Neural progenitor cell (in vitro differentiated cells): Measurements from ENCODE around the gene MIER2. TPM values are rescaled to one million over a fixed set of nuclear protein-coding genes. Genes with fewer than 3 reads are reported as not detected.

Experiments
- DNase-seq: peaks from one replicate; pipeline ENCODE4 v3.0.0-alpha.2; 2016; ENCODE audit warnings: low spot score
- H2AFZ ChIP-seq: fragments of 200-600 bp; sonication (generic); replicated peaks from 2 replicates; pipeline ENCODE4 v1.6.1; 2016; ENCODE audit warnings: antibody characterized with exemption
- H3F3A ChIP-seq: fragments of 200-600 bp; sonication (generic); 2 replicates; pipeline ENCODE4 v1.6.1; 2016; ENCODE audit warnings: antibody characterized with exemption, low read depth
- H3K27ac ChIP-seq: fragments of 200-600 bp; sonication (generic); 2 replicates; pipeline ENCODE4 v1.5.1; 2016; ENCODE audit warnings: mild to moderate bottlenecking
- H3K27me3 ChIP-seq: fragments of 200-600 bp; sonication (generic); 2 replicates; pipeline ENCODE4 v1.6.1; 2016; ENCODE audit warnings: mild to moderate bottlenecking, moderate library complexity
- H3K36me3 ChIP-seq: fragments of 200-600 bp; sonication (generic); 2 replicates; pipeline ENCODE4 v1.5.1; 2016
- H3K4me1 ChIP-seq: fragments of 200-600 bp; sonication (generic); 2 replicates; pipeline ENCODE4 v1.6.1; 2016; ENCODE audit warnings: mixed run types
- H3K4me2 ChIP-seq: fragments of 200-600 bp; sonication (generic); 2 replicates; pipeline ENCODE4 v1.6.1; 2016
- H3K4me3 ChIP-seq: fragments of 200-600 bp; sonication (generic); 2 replicates; pipeline ENCODE4 v1.5.1; 2016
- H3K79me2 ChIP-seq: fragments of 200-600 bp; sonication (generic); 2 replicates; pipeline ENCODE4 v1.6.1; 2016; ENCODE audit warnings: low read depth
- H3K9ac ChIP-seq: fragments of 200-600 bp; sonication (generic); 2 replicates; pipeline ENCODE4 v1.6.1; 2016
- H3K9me3 ChIP-seq: fragments of 200-600 bp; sonication (generic); 2 replicates; pipeline ENCODE4 v1.5.1; 2016; ENCODE audit warnings: low read depth
- H4K20me1 ChIP-seq: fragments of 200-600 bp; sonication (generic); 2 replicates; pipeline ENCODE4 v1.6.1; 2016; ENCODE audit warnings: low read depth
- H3K27ac Mint-ChIP-seq: 3 replicates; pipeline ENCODE4 v1.8.0; 2021; ENCODE audit warnings: mixed read lengths
- H3K27me3 Mint-ChIP-seq: 2 replicates; pipeline ENCODE4 v1.8.0; 2022; ENCODE audit warnings: low read depth, mild to moderate bottlenecking, inconsistent platforms, moderate library complexity, mixed read lengths; ENCODE audit not compliant: insufficient read depth
- H3K36me3 Mint-ChIP-seq: 3 replicates; pipeline ENCODE4 v1.8.0; 2021; ENCODE audit warnings: mixed read lengths
- H3K4me1 Mint-ChIP-seq: 3 replicates; pipeline ENCODE4 v1.8.0; 2021; ENCODE audit warnings: mixed read lengths
- H3K4me3 Mint-ChIP-seq: 3 replicates; pipeline ENCODE4 v1.8.0; 2021; ENCODE audit warnings: mild to moderate bottlenecking, moderate library complexity, mixed read lengths
- H3K9me3 Mint-ChIP-seq: 3 replicates; pipeline ENCODE4 v1.8.0; 2020; ENCODE audit warnings: mixed read lengths
- EZH2 ChIP-seq: fragments of 200-600 bp; sonication (generic); IDR thresholded peaks from 2 replicates; pipeline ENCODE4 v1.6.1; 2017; ENCODE audit warnings: antibody characterized with exemption, mild to moderate bottlenecking, moderate library complexity
- EZH2phosphoT487 ChIP-seq: fragments of 200-600 bp; sonication (generic); IDR thresholded peaks from 2 replicates; pipeline ENCODE4 v1.6.1; 2017; ENCODE audit warnings: antibody characterized with exemption
- total RNA-seq: library from RNA; depleted of rRNA; stranded (reverse); fragments of >200 nt; gene quantifications from 2 replicates; pipeline ENCODE4 v1.2.3, GENCODE V29; 2015; ENCODE audit warnings: low replicate concordance
- TF ChIP-seq, protein P1 (sequence below): fragments of 200-600 bp; sonication (generic); IDR thresholded peaks from 2 replicates; pipeline ENCODE4 v1.5.1; 2017; ENCODE audit warnings: antibody characterized with exemption, mild to moderate bottlenecking

Gene MIER2
- total RNA-seq, 1 donor from 2014 or later = 12.9 TPM

GRCh38 chr19:378706-379105 lies 34.1 kb upstream of the MIER2 start:
- Histone ChIP-seq H4K20me1 (no peaks in the 10 kb centered on the region), H3K9ac (no peak overlapping the region), H3K27me3 (peaks cover 11% of the 10 kb centered on the region), H3K4me3 (no peak overlapping the region), H3F3A (peaks cover 5% of the 10 kb centered on the region), H3K4me1 (no peaks in the 10 kb centered on the region), H2AFZ (no peak overlapping the region), H3K79me2 (no peaks in the 10 kb centered on the region), H3K27ac (no peak overlapping the region), H3K4me2 (no peak overlapping the region), H3K36me3 (no peaks in the 10 kb centered on the region), H3K9me3 (no peaks in the 10 kb centered on the region)
- Mint-ChIP-seq H3K4me3 (no peak overlapping the region), H3K27ac (no peak overlapping the region), H3K27me3 (peaks cover 15% of the 10 kb centered on the region), H3K4me1 (peaks cover 4% of the 10 kb centered on the region), H3K36me3 (no peaks in the 10 kb centered on the region), H3K9me3 (peaks cover 15% of the 10 kb centered on the region)
- TF ChIP-seq EZH2phosphoT487 = no peak
- TF ChIP-seq EZH2 = no peak
- TF ChIP-seq, protein P1, sequence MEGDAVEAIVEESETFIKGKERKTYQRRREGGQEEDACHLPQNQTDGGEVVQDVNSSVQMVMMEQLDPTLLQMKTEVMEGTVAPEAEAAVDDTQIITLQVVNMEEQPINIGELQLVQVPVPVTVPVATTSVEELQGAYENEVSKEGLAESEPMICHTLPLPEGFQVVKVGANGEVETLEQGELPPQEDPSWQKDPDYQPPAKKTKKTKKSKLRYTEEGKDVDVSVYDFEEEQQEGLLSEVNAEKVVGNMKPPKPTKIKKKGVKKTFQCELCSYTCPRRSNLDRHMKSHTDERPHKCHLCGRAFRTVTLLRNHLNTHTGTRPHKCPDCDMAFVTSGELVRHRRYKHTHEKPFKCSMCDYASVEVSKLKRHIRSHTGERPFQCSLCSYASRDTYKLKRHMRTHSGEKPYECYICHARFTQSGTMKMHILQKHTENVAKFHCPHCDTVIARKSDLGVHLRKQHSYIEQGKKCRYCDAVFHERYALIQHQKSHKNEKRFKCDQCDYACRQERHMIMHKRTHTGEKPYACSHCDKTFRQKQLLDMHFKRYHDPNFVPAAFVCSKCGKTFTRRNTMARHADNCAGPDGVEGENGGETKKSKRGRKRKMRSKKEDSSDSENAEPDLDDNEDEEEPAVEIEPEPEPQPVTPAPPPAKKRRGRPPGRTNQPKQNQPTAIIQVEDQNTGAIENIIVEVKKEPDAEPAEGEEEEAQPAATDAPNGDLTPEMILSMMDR = no peak
- DNase-seq = no peak

DNA sequence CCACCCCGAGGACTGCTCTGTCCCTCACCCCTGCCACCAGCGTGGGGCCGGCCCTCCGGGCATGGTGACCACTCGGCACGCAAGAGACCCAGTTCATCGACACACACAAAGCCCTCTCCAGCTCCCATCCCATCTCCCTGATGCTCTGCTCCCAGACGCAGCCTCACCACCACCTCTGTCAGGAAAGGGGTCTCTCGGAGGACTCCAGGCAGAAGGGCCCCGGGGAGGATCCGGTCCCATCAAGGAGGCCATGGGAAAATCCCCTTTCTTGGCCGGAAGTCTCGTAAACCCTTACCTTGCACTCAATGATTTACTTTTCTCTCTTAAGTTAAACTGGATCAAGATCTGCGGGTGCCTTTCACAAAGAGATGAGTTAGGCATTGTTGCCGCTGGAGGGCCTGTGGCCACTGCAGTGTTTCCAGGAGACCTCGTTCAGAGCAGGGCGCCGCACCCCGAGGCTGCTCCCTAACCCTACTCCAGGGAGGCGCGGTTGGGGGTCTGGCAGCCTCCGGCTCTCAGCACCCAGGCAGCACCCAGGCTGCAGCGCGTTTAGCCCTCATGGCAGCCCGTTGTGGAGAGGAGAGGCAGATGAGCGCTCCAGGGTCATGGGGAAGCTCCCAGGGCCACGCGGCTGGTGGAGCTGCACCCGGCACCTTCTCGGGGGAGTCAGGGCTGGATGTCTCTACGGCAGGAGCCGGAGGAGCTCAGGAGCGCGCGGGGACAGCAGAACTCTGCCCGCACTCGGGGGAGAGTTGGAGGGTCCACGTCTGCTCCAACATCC lies 33.4 kb upstream of the MIER2 start:
- H3K4me2 ChIP-seq = no peak overlapping the region
- Mint-ChIP-seq H3K9me3 (peaks cover 10% of the 10 kb centered on the region), H3K27ac (no peak overlapping the region), H3K4me1 (no peaks in the 10 kb centered on the region), H3K36me3 (no peaks in the 10 kb centered on the region), H3K27me3 (peaks cover 17% of the 10 kb centered on the region), H3K4me3 (no peak overlapping the region)
- no peak overlapping the region for H3K9ac ChIP-seq
- peaks cover 3% of the 10 kb centered on the region for H3F3A ChIP-seq
- H3K36me3 ChIP-seq = no peaks in the 10 kb centered on the region
- peaks cover 3% of the 10 kb centered on the region for H3K27me3 ChIP-seq
- H3K79me2 ChIP-seq = no peaks in the 10 kb centered on the region
- DNase-seq = no peak
- H3K27ac ChIP-seq = no peak overlapping the region
- peak overlapping the region; percentile 17 for H2AFZ ChIP-seq
- H3K9me3 ChIP-seq = no peaks in the 10 kb centered on the region
- no peak overlapping the region for H3K4me3 ChIP-seq
- no peak for TF ChIP-seq EZH2phosphoT487
- TF ChIP-seq, protein P1 = no peak
- TF ChIP-seq EZH2 = no peak
- no peaks in the 10 kb centered on the region for H4K20me1 ChIP-seq
- H3K4me1 ChIP-seq = no peaks in the 10 kb centered on the region

GRCh38 chr19:376111-376470 lies 31.5 kb upstream of the MIER2 start:
- peaks cover 3% of the 10 kb centered on the region for H3F3A ChIP-seq
- H3K27me3 ChIP-seq = no peaks in the 10 kb centered on the region
- H3K4me1 Mint-ChIP-seq = peaks cover 8% of the 10 kb centered on the region
- H3K36me3 ChIP-seq = no peaks in the 10 kb centered on the region
- no peak overlapping the region for H2AFZ ChIP-seq
- H3K4me2 ChIP-seq = no peak overlapping the region
- peaks cover 7% of the 10 kb centered on the region for H3K9me3 Mint-ChIP-seq
- H3K9ac ChIP-seq = no peak overlapping the region
- H3K27ac Mint-ChIP-seq = no peak overlapping the region
- DNase-seq = no peak
- no peaks in the 10 kb centered on the region for H3K79me2 ChIP-seq
- H3K4me3 Mint-ChIP-seq = no peak overlapping the region
- TF ChIP-seq, protein P1 = no peak
- TF ChIP-seq EZH2 (no peak), EZH2phosphoT487 (no peak)
- H3K27me3 Mint-ChIP-seq = peaks cover 20% of the 10 kb centered on the region
- no peaks in the 10 kb centered on the region for H4K20me1 ChIP-seq
- H3K27ac ChIP-seq = no peak overlapping the region
- no peak overlapping the region for H3K4me3 ChIP-seq
- no peaks in the 10 kb centered on the region for H3K9me3 ChIP-seq
- H3K36me3 Mint-ChIP-seq = no peaks in the 10 kb centered on the region
- no peaks in the 10 kb centered on the region for H3K4me1 ChIP-seq
